Astrocyte of the spinal cord (primary cell): Measurements from ENCODE around the gene MSN.
"Not testable (repeated sequence)": the region's sequence is repeated elsewhere in the genome, so short reads cannot be mapped to it uniquely, and the experiment has no call there.

Source experiments
- DNase-seq: peaks from one replicate; pipeline ENCODE4 v3.0.0; 2011; ENCODE audit warnings: low read depth, low spot score
- H3K4me3 ChIP-seq: 2 replicates; pipeline ENCODE4 v1.5.1; 2011; ENCODE audit warnings: low read depth, mild to moderate bottlenecking, low read length, moderate library complexity
- CTCF ChIP-seq: IDR thresholded peaks from 2 replicates; pipeline ENCODE4 v1.5.1; 2012; ENCODE audit warnings: low read depth, mild to moderate bottlenecking, low read length, inconsistent platforms
- in situ Hi-C: cut with HindIII; loops from 2 replicates; pipeline ENCODE4 v1.10.0; 2017; ENCODE audit warnings: low sequenced_read_pairs

MSN gene

DNA sequence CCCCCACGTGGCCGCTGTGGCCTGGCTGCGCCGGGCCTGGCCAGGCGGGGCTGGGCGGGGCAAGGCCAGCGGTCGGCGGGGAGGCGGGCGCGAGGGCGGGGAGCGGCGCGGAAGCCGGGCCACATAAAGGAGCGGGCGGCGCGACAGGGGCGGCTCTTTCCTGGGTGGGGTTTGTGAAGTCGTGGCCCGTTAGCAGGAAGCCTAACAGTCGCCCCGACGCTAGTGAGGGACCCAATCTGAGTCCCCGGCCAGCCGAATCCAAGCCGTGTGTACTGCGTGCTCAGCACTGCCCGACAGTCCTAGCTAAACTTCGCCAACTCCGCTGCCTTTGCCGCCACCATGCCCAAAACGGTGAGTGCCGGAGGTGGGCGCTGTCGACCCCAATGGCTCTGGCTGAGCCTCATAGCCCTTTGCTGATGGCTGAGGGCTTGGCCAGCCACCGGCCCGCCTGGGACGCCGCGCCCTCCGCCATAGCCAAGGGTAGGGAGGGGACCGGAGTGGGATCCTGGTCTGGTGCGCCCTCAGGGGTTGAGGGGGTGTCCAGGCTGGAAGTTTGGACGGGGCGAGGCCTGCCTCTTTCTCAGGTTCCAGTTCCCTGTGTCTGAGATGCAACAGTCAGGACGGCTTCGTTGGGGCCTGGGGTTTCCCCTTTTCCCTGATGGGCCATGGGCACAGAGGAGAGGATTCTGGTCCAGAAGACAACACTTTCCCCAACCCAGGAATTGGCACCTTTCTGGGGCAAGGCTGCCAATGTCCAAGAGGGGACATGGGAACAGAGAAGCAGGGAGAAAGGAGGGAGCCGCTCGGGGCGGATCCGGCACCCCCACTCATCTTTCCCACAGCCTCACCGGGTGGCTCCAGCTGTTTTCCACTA lies at the start of gene MSN:
TSS of gene MSN (plus strand) at position 152 of the 874 bp plus-strand sequence. CDS start at position 340, 188 bp downstream.
- DNase-seq = peak; percentile 48
- peak; percentile 30 for TF ChIP-seq CTCF
- H3K4me3 ChIP-seq = peak within 1 kb of the TSS; percentile 71
- in situ Hi-C loops = no loop called here

DNA sequence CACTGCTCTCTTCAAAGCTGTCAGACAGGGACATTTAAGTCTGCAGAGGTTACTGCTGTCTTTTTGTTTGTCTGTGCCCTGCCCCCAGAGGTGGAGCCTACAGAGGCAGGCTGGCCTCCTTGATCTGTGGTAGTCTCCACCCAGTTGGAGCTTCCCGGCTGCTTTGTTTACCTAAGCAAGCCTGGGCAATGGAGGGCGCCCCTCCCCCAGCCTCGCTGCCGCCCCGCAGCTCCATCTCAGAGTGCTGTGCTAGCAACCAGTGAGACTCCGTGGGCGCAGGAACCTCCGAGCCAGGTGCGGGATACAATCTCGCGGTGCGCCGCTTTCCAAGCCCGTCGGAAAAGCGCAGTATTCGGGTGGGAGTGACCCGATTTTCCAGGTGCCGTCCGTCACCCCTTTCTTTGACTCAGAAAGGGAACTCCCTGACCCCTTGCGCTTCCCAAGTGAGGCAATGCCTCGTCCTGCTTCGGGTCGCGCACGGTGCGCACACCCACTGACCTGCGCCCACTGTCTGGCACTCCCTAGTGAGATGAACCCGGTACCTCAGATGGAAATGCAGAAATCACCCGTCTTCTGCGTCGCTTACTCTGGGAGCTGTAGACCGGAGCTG lies 47.3 kb upstream of the MSN start:
- in situ Hi-C loops, H3K4me3 ChIP-seq, DNase-seq: not testable (repeated sequence)

DNA sequence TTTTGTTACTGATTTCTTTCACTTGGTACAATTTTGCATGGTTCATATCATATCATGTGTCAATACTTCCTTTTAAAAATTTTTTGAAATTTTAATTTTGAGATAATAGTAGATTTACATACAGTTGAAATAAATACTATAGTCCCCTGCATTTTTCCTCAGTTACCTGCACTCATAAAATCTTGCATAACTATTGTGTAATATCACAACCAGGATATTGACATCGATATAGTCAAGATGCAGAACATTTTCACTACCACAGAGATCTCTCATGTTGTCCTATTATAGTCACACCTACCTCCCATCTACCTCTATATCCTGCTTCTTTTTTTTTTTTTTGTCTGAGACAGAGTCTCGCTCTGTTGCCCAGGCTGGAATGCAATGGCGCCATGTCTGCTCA lies 36.7 kb upstream of the MSN start:
- TF ChIP-seq CTCF = no peak
- no peak overlapping the region for H3K4me3 ChIP-seq
- in situ Hi-C loops = no loop called here
- no peak for DNase-seq

DNA sequence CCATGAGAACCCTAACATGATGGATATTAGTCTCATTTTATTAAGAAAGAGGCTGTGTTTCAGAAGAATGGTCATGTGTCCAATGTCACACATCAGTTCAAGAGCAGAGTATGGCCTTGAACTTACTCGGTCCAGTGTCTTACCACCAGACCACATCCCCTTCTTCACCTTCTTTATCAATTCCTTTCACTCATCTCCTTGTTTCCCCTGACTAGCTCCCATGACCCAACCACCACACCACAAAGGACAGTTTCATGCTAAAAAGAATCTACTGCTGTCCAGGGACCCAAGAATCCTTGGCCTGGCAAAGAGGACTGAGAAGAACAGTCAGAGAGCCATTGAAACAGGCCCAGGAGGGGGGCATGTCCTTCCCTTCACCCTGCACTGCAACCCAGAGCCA lies 33.6 kb upstream of the MSN start:
- H3K4me3 ChIP-seq = no peak overlapping the region
- no peak for DNase-seq
- in situ Hi-C loops = no loop called here
- TF ChIP-seq CTCF = no peak

GRCh38 chrX:65634732-65635131 lies 32.7 kb upstream of the MSN start:
- in situ Hi-C loops = no loop called here
- no peak for DNase-seq
- no peak for TF ChIP-seq CTCF
- no peak overlapping the region for H3K4me3 ChIP-seq

- TF ChIP-seq CTCF = no peak
- in situ Hi-C loops = no loop called here
- no peak overlapping the region for H3K4me3 ChIP-seq
- no peak for DNase-seq
These were observed 32.1 kb upstream of the MSN start for GRCh38 chrX:65635378-65635777.

DNA sequence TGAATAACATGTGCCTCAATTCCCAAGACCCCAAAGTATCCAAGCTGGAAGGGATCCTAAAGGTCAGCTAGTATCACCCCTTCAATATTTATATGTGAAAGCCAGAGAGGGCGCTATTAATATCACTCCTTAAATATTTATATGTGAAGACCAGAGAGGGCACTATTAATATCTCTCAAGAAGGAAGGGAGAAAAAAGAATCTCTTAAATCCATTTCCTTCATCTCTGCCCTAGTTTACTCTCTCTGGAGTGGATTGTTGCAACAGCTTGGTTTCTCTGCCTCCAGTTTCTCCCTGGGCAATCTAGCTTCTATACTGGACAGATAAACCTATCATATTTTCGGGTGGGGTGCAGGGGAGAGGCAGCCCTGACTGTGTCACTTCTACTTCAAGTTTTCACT lies 31.6 kb upstream of the MSN start:
- no peak overlapping the region for H3K4me3 ChIP-seq
- no peak for DNase-seq
- TF ChIP-seq CTCF = no peak
- in situ Hi-C loops = no loop called here

DNA sequence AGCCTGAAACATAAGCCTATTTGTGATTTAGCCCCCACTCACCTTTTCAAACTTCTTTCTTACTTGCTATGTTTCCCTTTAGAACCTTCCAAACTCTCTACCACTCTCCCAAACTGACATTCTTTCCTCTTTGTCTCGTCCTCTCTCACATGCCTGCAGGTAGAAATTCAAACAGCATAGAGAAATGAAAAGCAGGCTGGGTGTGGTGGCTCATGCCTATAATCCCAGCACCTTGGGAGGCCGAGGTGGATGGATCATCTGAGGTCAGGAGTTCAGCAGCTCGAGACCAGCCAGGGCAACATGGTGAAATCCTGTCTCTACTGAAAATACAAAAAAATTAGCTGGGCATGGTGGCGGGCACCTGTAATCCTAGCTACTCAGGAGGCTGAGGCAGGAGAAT lies 31.2 kb upstream of the MSN start:
- in situ Hi-C loops = not testable (repeated sequence)

More for the DNA sequence above, 31.2 kb upstream of the MSN start:
- H3K4me3 ChIP-seq, DNase-seq: not testable (repeated sequence)
